T-helper 1 cell treated with Interleukin-12 subunit alpha and Interleukin-12 subunit beta and Interleukin-4 antibody, amounts not matched to agents 30 ng/mL and 1 ng/mL, for 36 hours (primary cell): ENCODE results near the gene GLA. TPM values are rescaled to one million over a fixed set of nuclear protein-coding genes. Genes with fewer than 3 reads are reported as not detected.

Source experiments
- intact Hi-C: fragments of 100-400 bp; cut with micrococcal nuclease; formaldehyde crosslinking; loops from one replicate; pipeline ENCODE4 v1.15.1; 2024
- total RNA-seq: library from RNA; stranded (reverse); gene quantifications from 2 replicates; pipeline ENCODE4 v1.2.3, GENCODE V29; 2022

GLA gene
- total RNA-seq, 1 donor from 2014 or later: 37.8 TPM

- intact Hi-C loops: loop anchor here (10.0 kb wide), 2 partner anchors 475 to 1815 kb away; partner anchors contain the start of genes BEX4 and XKRX
Observed at GRCh38 chrX:101399825-101400224, 7.9 kb downstream of the GLA start.

GRCh38 chrX:101398694-101399093, 9.0 kb downstream of the GLA start:
- intact Hi-C loops: loop anchor here (10.0 kb wide), 1 partner anchor 474 kb away; the partner anchor contains the start of gene XKRX

- intact Hi-C loops: loop anchor here (10.0 kb wide), 1 partner anchor 473 kb away; the partner anchor contains the start of gene XKRX
Observed at GRCh38 chrX:101397779-101398178, 9.9 kb downstream of the GLA start.

GRCh38 chrX:101395789-101396188, 11.9 kb downstream of the GLA start:
- intact Hi-C loops: loop anchor here (10.0 kb wide), 1 partner anchor 471 kb away; the partner anchor contains the start of gene XKRX

- intact Hi-C loops: loop anchor here (5.0 to 10.0 kb wide), 2 partner anchors 470 to 538 kb away; partner anchors contain the start of genes XKRX and ZMAT1
Observed at GRCh38 chrX:101394372-101394771, 13.4 kb downstream of the GLA start.

GRCh38 chrX:101393530-101394305, 14.0 kb downstream of the GLA start:
- intact Hi-C loops: loop anchor here (5.0 to 10.0 kb wide), 2 partner anchors 469 to 539 kb away; partner anchors contain the start of genes XKRX and ZMAT1

- intact Hi-C loops: loop anchor here (1.0 to 10.0 kb wide), 5 partner anchors 467 to 755 kb away; partner anchors contain the start of genes CSTF2, TSPAN6, XKRX and ZMAT1
Observed at GRCh38 chrX:101391831-101392230, 15.9 kb downstream of the GLA start.

- intact Hi-C loops: loop anchor here (1.0 to 10.0 kb wide), 9 partner anchors 17 to 754 kb away; partner anchors contain the start of genes CSTF2, HNRNPH2, TIMM8A and TRMT2B
Observed at GRCh38 chrX:101390664-101391525, 16.8 kb downstream of the GLA start, which contains the start of gene RPL36A. TSS of gene RPL36A (plus strand) at chrX:101391011. CDS start at chrX:101391044, 33 bp downstream.

- intact Hi-C loops: no loop called here
Observed at GRCh38 chrX:101388604-101389003, 19.1 kb downstream of the GLA start.

- intact Hi-C loops: no loop called here
Observed at GRCh38 chrX:101386542-101386885, 21.2 kb downstream of the GLA start.

- intact Hi-C loops: no loop called here
Observed at GRCh38 chrX:101385795-101386541, 21.8 kb downstream of the GLA start, which contains the start of gene BTK. TSS of gene BTK (minus strand) at chrX:101386191. CDS start at chrX:101375284, 10,907 bp downstream.

GRCh38 chrX:101385026-101385684, 22.6 kb downstream of the GLA start:
- intact Hi-C loops: no loop called here

GRCh38 chrX:101383679-101384205, 24.0 kb downstream of the GLA start:
- intact Hi-C loops: no loop called here

GRCh38 chrX:101377547-101377946, 30.2 kb downstream of the GLA start:
- intact Hi-C loops: no loop called here

- intact Hi-C loops: no loop called here
Observed at GRCh38 chrX:101370888-101371504, 36.7 kb downstream of the GLA start.

- intact Hi-C loops: no loop called here
Observed at GRCh38 chrX:101369687-101370086, 38.0 kb downstream of the GLA start.

- intact Hi-C loops: no loop called here
Observed at GRCh38 chrX:101368800-101369199, 38.9 kb downstream of the GLA start.

GRCh38 chrX:101365301-101365795, 42.4 kb downstream of the GLA start:
- intact Hi-C loops: no loop called here

- intact Hi-C loops: no loop called here
Observed at GRCh38 chrX:101362757-101363156, 45.0 kb downstream of the GLA start.
